IPS-NIHi7 (cell line): ENCODE measurements around the gene TSPO2.

Source experiments
- DNase-seq: peaks from one replicate; pipeline ENCODE4 v3.0.0; 2012; ENCODE audit warnings: mixed read lengths; ENCODE audit errors: extremely low spot score

TSPO2 gene

GRCh38 chr6:41027799-41028560 lies 14.3 kb upstream of the TSPO2 start:
- peak; percentile 88 for DNase-seq

DNA sequence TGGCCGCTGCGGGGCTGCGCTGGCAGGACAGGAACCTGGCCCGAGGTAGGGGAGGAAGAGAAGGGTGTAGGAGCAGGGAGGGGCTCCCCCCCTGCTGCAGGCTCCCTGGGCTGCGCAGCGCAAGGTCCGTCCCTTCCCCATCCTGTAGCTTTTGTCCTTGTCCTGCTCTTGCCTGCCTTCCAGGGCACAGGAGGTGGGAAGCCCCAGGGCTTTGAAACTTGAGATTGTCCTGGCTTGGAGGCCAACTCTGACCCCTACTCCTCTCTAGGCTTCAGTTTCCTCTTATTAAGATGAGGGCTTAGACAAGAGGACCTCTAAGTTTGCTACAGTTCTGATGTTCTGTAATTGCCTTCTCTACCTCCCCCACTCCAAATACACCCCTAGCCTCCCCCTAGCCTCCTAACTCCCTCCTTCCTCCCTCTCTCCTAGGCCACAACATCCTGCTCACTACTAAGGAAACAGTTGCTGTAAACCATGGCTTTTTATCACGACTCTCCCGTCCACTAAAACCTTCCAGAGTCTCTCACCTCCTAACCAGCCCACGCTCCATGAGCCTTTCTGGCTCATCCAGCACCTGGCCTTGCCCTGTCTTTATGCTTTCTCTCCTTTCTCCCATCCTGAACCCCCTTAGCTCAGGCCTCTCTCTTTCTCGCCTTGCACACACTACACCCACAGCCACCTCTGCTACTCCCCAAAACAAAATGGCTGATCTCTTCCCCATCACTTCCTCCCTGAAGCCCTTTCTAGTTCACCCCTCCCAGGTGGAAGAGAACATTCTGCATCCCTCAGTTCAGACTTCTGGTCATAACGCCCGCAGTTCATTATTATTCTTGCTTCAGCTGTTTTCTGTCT lies 13.5 kb upstream of the TSPO2 start:
- DNase-seq: peak; percentile 66

DNA sequence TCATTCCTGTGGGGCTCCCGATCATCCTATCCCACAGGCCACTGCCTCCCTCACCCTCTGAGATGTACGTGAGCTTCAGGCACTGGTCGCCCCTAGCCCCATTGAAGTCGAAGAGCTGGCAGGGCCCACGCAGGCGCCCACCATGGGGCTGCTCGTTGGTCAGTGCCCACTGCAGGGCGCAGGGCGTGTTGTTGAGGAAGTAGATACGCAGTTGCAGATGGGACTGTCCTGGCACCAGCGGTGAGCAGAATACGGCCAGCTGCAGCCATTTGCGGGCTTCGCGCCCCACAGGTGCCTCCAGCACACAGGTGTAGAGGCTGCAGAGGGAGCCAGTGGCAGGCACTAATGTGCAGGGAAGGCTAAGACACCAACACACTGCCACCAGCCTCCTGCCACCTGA lies 9.4 kb upstream of the TSPO2 start:
- no peak for DNase-seq

DNA sequence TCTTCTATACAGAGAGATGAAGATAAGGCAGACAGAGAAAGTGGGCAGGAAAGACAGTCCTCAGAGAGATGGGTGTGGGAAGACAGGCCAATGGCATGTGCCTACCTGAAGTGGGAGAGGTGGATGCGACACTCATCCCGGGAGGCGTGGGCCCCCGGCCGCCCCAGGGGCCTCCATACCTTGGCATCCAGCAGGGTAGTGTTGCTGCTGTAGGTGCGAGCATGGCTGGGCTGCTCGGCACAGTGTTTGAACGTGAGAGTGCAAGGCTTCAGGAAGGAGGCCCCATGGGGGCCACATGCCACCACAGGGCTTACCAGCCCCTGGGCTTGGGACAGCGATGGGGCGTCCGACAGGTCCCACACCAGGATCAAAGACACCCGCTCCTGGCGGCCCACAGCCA lies 8.5 kb upstream of the TSPO2 start:
- DNase-seq: no peak

GRCh38 chr6:41036186-41036585 lies 6.1 kb upstream of the TSPO2 start:
- DNase-seq: no peak

DNA sequence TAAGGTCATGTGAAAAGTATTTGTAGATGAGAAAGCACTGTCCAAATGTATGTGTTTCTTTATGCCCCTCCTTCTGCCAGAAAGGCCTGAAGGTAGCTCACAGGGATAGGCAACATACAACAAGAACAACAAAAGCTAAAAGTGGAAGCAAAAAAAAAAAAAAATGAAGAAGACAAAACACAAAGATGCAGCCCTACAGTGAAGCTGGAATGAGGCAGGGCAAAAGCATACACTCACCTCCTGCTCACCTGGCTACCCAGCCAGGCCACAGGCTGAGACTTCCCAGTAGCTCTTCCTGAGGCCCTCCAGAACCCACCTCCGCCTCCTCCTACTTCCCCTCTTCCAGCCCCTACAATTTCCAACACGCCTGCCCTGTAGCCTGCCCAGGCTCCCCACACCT lies 5.7 kb upstream of the TSPO2 start:
- DNase-seq: no peak

GRCh38 chr6:41037107-41037900 lies 5.0 kb upstream of the TSPO2 start:
- DNase-seq: no peak

DNA sequence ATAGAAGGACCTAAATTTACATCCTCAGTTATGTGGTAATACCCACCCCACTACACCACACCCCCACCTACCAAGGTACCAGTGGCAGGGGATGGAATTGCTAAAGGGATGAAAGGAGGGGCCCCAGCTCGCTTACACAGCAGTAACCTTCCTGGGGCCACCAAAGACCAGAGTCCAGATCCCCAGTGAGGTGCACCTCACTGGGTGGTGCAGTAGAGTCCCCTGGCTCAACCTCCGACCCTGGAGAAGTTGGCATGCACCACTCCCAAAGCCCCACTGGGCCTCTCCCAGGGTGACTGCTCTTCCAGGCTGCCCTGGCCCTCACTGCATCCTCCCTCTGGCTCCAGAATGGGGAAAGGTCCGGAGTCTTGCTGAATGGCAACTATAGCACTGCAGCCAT lies 4.1 kb upstream of the TSPO2 start:
- DNase-seq: no peak

DNA sequence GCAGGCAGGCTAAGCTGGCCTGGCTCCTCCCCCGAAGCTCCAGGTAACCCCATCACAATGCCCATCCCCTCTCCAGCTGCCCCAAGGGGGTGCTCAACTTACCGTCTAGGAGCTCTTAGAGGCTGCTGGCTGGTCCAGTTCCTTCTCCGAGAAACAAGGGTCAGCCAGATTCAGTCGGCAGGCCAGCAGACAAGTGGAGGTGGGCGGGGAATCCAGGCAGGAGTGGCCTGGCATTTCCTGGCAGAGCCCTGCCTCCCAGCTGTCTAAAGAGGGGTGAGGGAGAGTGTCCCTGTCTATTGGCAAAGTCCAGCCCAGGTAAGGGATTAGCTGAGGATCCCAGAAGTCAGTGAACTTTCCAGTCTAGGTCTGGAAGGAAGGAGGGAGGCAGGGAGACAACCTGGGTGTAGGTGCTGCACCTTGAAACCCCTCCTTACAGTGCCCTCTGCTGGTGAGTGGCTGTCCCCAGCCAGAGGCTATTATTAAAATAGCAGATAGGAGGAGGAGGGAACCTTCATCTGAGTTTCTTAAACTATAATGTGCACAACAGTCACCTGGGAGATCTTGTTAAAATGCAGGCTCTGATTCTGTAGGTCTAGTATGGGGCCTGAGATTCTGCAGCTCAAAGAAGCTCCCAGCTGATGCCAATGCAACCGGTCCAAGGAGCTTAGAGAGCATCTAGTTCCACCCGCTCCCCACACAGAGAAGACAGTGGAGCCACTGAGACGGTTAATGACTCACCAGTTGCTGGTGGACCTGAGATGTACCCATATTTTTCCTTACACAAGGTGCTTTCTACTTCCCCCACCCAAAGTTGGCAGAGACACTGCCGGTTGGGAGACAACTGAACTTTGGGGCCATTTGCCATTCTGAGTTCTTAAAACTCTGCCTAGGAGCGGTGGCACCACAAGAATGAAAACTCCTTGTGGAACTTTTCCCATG lies 2.9 kb upstream of the TSPO2 start, which contains the start of gene UNC5CL:
Gene UNC5CL (minus strand): TSS at position 162 of the 939 bp plus-strand sequence. CDS start 4,147 bp downstream, outside the sequence.
- peak; percentile 88 for DNase-seq

DNA sequence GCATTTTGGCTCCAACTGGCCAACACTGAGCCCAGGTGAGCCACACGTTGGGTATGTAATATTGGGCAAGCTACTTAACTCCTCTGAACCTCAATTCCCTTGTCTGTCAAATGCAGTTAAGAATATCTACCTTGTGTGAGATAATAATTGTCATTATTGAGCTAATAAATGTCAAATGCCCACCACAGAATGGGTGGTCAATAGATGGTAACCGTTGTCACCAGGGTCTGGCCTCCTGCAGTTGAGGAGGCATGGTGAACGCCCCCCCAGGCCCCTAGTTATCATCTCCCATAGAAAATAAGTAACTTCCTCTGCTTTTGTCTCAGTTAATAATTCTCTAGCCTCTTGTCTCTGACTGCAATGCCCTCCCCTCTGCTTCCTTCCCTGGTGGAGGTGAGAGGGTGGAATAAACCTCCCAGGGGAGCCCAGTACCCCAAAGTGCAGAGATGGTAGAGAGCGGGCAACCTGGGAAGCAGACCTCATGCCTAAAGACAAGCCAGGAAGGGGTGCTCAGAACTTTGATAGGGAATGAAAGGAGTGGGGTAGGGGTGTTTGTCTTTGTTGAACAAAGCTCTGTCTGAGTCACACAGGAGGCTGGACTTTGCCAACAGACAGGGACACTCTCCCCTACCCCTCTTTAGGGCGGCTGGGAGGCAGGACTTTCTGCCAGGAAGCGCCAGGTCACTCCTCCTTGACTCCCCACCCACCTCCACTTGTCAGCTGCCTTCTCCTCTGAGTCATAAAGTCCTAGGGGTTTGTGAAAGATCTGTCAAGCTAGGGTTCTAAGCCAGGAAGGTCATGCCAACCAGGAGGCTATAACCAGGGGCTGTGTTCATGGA lies 1.9 kb upstream of the TSPO2 start:
- peak; percentile 30 for DNase-seq

GRCh38 chr6:41040940-41041536 lies 1.2 kb upstream of the TSPO2 start:
- DNase-seq: no peak

- no peak for DNase-seq
These were observed 884 bp downstream of the TSPO2 start for GRCh38 chr6:41043151-41043550.

DNA sequence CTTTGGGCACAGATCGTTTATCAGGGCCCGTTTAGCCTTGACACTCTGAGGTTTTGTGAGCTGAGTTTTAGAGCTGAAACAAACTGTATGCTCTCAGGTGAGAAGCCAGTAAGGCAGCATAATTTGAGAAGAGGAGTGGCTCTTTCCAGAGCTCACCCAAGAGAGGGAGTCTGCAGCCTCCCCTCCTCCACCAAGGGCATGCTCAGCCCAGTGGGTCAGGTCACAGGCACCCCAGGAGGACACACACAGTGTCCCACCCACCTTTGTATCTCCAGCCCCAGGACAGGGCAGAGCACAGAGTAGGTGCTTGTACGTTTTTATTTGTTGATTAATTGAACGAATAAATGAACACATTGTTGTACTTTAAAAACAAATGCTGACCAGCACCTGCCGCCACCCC lies 3.4 kb downstream of the TSPO2 start:
- no peak for DNase-seq

GRCh38 chr6:41046084-41046483 lies 3.8 kb downstream of the TSPO2 start:
- DNase-seq: no peak

GRCh38 chr6:41047306-41047705 lies 5.0 kb downstream of the TSPO2 start:
- DNase-seq: no peak

DNA sequence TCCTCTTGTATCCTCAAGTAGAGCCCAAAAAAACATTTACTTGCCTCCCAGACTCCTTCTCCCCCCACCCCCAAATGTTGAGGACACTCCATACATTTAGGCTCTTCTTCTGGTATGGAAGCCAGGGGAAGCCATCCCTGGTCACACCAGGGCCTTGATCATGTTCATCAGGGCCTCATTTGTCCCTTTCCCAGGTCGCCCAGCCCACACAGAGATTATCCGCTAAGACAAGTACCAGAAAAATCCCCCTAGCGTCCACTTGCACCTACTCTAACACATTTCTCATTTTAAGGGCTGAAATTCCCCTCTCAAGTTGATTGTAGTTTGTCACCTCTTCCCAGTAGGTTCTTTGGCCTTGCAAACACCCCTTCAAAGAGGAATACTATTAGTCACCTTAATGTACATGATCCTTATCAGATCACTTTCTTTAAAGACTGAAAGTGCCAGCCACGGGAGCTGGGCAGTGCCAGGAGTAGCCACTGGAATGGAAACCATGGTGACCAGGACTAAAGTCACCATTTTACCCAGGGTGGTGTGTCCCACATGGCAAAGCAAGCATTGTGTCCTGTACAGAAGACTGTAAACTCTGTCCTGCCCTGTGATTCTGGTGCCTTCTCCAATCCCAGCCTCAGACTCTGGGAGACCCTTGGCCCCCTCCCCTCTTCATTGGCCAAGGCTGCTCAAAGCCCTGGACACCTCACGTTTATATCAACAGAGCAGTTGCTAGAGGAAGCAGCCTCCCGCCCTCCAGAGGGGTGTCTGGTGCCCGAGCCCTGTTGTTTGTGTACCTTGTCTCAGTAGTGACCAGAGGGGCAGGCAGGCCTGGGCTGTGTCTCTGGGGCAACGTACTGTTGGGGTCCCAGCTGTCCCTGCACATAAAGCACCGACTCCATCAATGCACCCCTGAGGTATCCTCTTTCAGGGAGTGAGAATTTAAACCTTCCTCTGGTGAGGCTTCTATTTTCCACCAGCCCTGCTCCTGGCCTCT lies 5.8 kb downstream of the TSPO2 start:
- no peak for DNase-seq

DNA sequence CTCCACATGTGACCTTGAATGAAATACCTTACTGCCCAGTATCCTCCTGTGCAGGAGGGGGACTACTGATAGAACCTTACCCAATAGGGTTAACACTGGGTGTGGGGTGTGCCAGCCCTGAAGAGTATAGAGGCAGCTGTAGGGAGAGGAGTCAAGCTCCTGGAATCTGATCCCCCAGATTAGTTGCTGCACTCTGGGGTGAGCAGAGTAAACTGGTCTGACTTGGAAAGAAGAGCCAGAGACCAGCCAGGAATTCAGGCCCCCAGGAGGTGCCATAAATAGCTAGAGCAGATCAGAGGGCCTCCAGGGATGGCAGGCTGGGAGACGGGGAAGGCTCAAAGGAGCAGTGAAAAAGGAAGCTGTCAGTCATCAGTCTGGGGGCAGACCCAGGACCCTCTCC lies 7.3 kb downstream of the TSPO2 start:
- DNase-seq: no peak

GRCh38 chr6:41049955-41050354 lies 7.7 kb downstream of the TSPO2 start:
- no peak for DNase-seq
